Progenitor cell of endocrine pancreas (in vitro differentiated cells): ENCODE results near the gene MRPL55. TPM values are rescaled to one million over a fixed set of nuclear protein-coding genes. Genes with fewer than 3 reads are reported as not detected.

ENCODE experiments used
- DNase-seq: peaks from one replicate; pipeline ENCODE4 v3.0.0; 2021; ENCODE audit warnings: low spot score; ENCODE audit not compliant: unreplicated experiment
- H3K27ac Mint-ChIP-seq: 2 replicates; pipeline ENCODE4 v1.8.0; 2021; ENCODE audit warnings: mild to moderate bottlenecking, moderate library complexity, mixed read lengths
- H3K27me3 Mint-ChIP-seq: 2 replicates; pipeline ENCODE4 v1.8.0; 2021; ENCODE audit warnings: mixed read lengths
- H3K36me3 Mint-ChIP-seq: 2 replicates; pipeline ENCODE4 v1.8.0; 2022; ENCODE audit warnings: mixed read lengths; ENCODE audit not compliant: insufficient read depth
- H3K4me1 Mint-ChIP-seq: 2 replicates; pipeline ENCODE4 v1.8.0; 2021; ENCODE audit warnings: low read depth, mixed read lengths
- H3K4me3 Mint-ChIP-seq: 2 replicates; pipeline ENCODE4 v1.8.0; 2021; ENCODE audit warnings: low read depth, mild to moderate bottlenecking, moderate library complexity, mixed read lengths
- H3K9me3 Mint-ChIP-seq: 2 replicates; pipeline ENCODE4 v1.8.0; 2021; ENCODE audit warnings: low read depth, mixed read lengths
- total RNA-seq: library from RNA; stranded (reverse); gene quantifications from 2 replicates; pipeline ENCODE4 v1.2.1, GENCODE V29; 2021
- TF ChIP-seq, protein P1 (sequence below): fragments of 200-600 bp; sonication (generic); IDR thresholded peaks from one replicate; pipeline ENCODE4 v1.5.0; 2021; ENCODE audit warnings: antibody characterized with exemption, mild to moderate bottlenecking; ENCODE audit not compliant: unreplicated experiment

Gene MRPL55
- total RNA-seq, 1 donor from 2014 or later = 50.3 TPM

DNA sequence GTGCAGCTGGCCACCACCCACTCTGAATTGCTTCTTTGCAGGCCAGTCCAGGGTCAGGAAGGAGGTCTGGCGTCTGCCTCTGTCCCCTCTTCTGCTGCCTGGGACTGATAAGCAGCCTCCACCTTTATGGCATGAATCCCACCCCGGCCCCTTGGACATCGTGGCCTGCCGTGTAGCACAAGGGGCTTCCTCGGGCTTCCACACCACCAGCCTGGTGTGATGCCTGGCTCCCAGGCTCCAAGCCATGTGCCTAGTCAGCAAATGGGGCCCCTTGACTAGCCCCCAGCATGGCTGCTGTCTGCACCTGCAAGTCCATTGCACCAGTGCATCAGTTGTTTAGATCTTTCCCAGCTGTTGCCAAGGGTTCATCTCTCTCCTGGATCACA, 36.4 kb downstream of the MRPL55 start:
- Mint-ChIP-seq H3K36me3 (no peaks in the 10 kb centered on the region), H3K27ac (no peak overlapping the region), H3K27me3 (peaks cover 32% of the 10 kb centered on the region), H3K4me1 (no peaks in the 10 kb centered on the region), H3K9me3 (no peaks in the 10 kb centered on the region), H3K4me3 (no peak overlapping the region)
- TF ChIP-seq, protein P1, sequence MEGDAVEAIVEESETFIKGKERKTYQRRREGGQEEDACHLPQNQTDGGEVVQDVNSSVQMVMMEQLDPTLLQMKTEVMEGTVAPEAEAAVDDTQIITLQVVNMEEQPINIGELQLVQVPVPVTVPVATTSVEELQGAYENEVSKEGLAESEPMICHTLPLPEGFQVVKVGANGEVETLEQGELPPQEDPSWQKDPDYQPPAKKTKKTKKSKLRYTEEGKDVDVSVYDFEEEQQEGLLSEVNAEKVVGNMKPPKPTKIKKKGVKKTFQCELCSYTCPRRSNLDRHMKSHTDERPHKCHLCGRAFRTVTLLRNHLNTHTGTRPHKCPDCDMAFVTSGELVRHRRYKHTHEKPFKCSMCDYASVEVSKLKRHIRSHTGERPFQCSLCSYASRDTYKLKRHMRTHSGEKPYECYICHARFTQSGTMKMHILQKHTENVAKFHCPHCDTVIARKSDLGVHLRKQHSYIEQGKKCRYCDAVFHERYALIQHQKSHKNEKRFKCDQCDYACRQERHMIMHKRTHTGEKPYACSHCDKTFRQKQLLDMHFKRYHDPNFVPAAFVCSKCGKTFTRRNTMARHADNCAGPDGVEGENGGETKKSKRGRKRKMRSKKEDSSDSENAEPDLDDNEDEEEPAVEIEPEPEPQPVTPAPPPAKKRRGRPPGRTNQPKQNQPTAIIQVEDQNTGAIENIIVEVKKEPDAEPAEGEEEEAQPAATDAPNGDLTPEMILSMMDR = no peak
- no peak for DNase-seq

DNA sequence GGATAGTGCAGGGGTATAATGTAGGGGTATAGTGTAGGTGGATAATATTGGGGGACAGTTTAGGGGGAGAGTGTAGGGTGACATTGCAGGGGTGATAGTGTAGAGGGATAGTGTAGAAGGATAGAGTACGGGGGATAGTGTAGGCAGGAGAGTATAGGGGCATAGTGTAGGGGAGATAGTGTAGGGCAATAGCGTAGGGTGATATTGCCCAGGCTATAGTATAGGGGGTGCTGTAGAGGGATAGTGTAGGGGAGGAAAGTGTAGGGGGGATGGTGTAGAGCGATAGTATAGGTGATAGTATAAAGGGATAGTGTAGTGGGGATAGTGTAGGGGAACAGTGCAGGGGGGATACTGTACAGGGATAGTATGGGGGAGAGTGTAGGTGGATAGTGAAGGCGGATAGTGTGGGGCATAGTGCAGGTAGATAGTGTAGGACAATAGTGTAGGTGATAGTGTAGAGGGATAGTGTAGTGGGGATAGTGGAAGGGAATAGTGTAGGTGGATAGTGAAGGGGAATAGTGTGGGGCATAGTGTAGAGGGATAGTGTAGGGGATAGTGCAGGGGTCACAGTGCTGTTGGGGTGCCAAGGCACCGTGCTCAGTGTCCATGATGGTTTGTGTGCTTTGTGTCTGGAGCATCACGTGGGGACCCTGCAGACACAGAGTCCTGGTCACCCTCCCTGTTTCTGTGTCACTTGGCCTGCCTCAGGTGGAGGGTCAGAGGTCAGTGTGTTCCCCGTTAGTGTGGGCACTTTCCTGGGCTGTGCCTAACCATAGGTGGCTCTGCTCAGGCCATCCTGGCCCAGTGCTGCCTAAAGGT, 37.1 kb downstream of the MRPL55 start:
- no peak for DNase-seq
- no peak overlapping the region for H3K27ac Mint-ChIP-seq
- H3K27me3 Mint-ChIP-seq = peaks cover 34% of the 10 kb centered on the region
- H3K36me3 Mint-ChIP-seq = no peaks in the 10 kb centered on the region
- no peak overlapping the region for H3K4me3 Mint-ChIP-seq
- H3K9me3 Mint-ChIP-seq = no peaks in the 10 kb centered on the region
- no peaks in the 10 kb centered on the region for H3K4me1 Mint-ChIP-seq
- TF ChIP-seq, protein P1 = no peak

DNA sequence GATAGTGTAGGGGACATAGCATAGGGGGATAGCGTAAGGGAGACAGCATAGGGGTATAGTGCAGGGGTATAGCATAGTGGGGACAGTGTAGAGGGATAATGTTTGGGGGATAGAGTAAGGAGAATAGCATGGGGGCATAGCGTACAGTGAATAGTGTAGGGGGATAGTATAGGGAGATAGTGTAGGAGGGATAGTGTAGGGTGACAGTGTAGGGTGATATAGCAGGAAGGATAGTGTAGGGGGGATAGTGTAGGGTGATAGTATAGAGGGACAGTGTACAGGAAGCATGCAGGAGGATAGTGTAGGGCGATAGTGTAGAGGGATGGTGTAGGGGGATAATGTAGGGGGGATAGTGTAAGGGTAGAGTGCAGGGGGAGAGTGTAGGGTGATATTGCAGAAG, 38.2 kb downstream of the MRPL55 start:
- Mint-ChIP-seq H3K4me1 (no peaks in the 10 kb centered on the region), H3K4me3 (no peak overlapping the region), H3K27me3 (peaks cover 39% of the 10 kb centered on the region), H3K36me3 (no peaks in the 10 kb centered on the region), H3K27ac (no peak overlapping the region), H3K9me3 (no peaks in the 10 kb centered on the region)
- TF ChIP-seq, protein P1 = no peak
- DNase-seq = no peak

DNA sequence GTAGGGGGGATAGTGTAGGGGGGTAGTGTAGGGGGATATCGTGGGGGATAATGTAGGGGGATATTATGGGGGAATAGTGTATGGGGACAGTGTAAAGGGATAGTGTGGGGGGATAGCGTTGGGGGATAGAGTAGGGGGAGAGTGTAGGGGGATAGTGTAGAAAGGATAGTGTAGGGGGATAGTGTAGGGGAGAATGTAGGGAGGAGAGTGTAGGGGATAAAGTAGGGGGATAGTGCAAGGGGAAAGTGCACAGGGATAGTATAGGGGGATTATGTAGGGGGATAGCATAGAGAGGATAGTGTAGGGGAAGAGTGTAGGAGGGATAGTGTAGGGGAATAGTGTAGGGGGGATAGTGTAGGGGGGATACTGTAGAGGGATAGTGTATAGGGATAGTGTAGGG, 38.9 kb downstream of the MRPL55 start:
- H3K36me3 Mint-ChIP-seq = no peaks in the 10 kb centered on the region
- H3K9me3 Mint-ChIP-seq = no peaks in the 10 kb centered on the region
- no peak overlapping the region for H3K4me3 Mint-ChIP-seq
- no peak for DNase-seq
- peaks cover 41% of the 10 kb centered on the region for H3K27me3 Mint-ChIP-seq
- H3K4me1 Mint-ChIP-seq = no peaks in the 10 kb centered on the region
- no peak overlapping the region for H3K27ac Mint-ChIP-seq
- TF ChIP-seq, protein P1 = no peak

DNA sequence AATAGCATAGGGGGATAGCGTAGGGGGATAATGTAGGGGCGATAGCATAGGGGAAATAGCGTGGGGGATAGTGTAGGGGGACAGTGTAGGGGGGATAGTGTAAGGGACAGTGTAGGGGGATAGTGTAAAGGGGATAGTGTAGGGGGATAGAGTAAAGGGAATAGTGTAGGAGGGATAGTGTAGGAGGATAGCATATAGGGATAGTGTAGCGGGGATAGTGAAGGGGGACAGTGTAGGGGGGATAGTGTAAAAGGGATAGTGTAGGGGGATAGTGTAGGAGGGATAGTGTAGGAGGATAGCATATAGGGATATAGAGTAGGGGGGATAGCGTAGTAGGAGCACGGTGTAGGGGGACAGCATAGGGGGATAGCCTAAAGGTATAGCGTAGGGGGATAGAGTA, 40.7 kb downstream of the MRPL55 start:
- Mint-ChIP-seq H3K9me3 (no peaks in the 10 kb centered on the region), H3K4me3 (no peak overlapping the region), H3K4me1 (no peaks in the 10 kb centered on the region), H3K27ac (no peak overlapping the region), H3K36me3 (no peaks in the 10 kb centered on the region), H3K27me3 (peaks cover 34% of the 10 kb centered on the region)
- DNase-seq = no peak
- TF ChIP-seq, protein P1 = no peak
